Measurements from ENCODE around the gene JAK1.

Gene JAK1

GRCh38 chr1:64981601-64982533 is 15.5 kb upstream of the JAK1 start:
- no peak for FAIRE-seq
- DNase-seq (ENCODE audit: insufficient read length, low spot score), result no peak

GRCh38 chr1:64980745-64981600 is 14.6 kb upstream of the JAK1 start:
- no peak for DNase-seq (ENCODE audit: insufficient read length, low spot score)
- TF ChIP-seq POLR2AphosphoS5 (IDR thresholded peaks at IDR 0.05; ENCODE audit: low read depth, low read length) (no peak), POU2F2 (IDR thresholded peaks at IDR 0.05; ENCODE audit: low read depth, low read length) (no peak), PAX5 (IDR thresholded peaks at IDR 0.05; ENCODE audit: insufficient read depth, low read length, severe bottlenecking) (no peak), TAF1 (IDR thresholded peaks at IDR 0.05; ENCODE audit: low read depth, low read length) (no peak), POLR2A (IDR thresholded peaks at IDR 0.05; ENCODE audit: low read depth, low read length) (no peak)
- no peak for FAIRE-seq

More at GRCh38 chr1:64981601-64982533, 15.5 kb upstream of the JAK1 start:
- TF ChIP-seq POLR2A (IDR thresholded peaks at IDR 0.05; ENCODE audit: low read depth, low read length) (no peak), PAX5 (IDR thresholded peaks at IDR 0.05; ENCODE audit: insufficient read depth, low read length, severe bottlenecking) (no peak), SPI1 (IDR thresholded peaks at IDR 0.05; ENCODE audit: low read depth, low read length) (no peak), TAF1 (IDR thresholded peaks at IDR 0.05; ENCODE audit: low read depth, low read length) (no peak), POU2F2 (IDR thresholded peaks at IDR 0.05; ENCODE audit: low read depth, low read length) (no peak), POLR2AphosphoS5 (IDR thresholded peaks at IDR 0.05; ENCODE audit: low read depth, low read length) (no peak)

- DNase-seq (ENCODE audit: insufficient read length, low spot score) (no peak), FAIRE-seq (no peak)
- TF ChIP-seq POU2F2 (IDR thresholded peaks at IDR 0.05; ENCODE audit: low read depth, low read length) (no peak), PAX5 (IDR thresholded peaks at IDR 0.05; ENCODE audit: insufficient read depth, low read length, severe bottlenecking) (no peak), POLR2AphosphoS5 (IDR thresholded peaks at IDR 0.05; ENCODE audit: low read depth, low read length) (no peak), POLR2A (IDR thresholded peaks at IDR 0.05; ENCODE audit: low read depth, low read length) (no peak), TAF1 (IDR thresholded peaks at IDR 0.05; ENCODE audit: low read depth, low read length) (no peak), SPI1 (IDR thresholded peaks at IDR 0.05; ENCODE audit: low read depth, low read length) (no peak)
Observed at GRCh38 chr1:64979358-64979757, 13.0 kb upstream of the JAK1 start.

- FAIRE-seq (no peak), DNase-seq (ENCODE audit: insufficient read length, low spot score) (no peak)
- TF ChIP-seq SPI1 (IDR thresholded peaks at IDR 0.05; ENCODE audit: low read depth, low read length) (no peak), TAF1 (IDR thresholded peaks at IDR 0.05; ENCODE audit: low read depth, low read length) (no peak), POLR2AphosphoS5 (IDR thresholded peaks at IDR 0.05; ENCODE audit: low read depth, low read length) (no peak), POLR2A (IDR thresholded peaks at IDR 0.05; ENCODE audit: low read depth, low read length) (no peak), PAX5 (IDR thresholded peaks at IDR 0.05; ENCODE audit: insufficient read depth, low read length, severe bottlenecking) (no peak), POU2F2 (IDR thresholded peaks at IDR 0.05; ENCODE audit: low read depth, low read length) (no peak)
Observed at GRCh38 chr1:64976361-64976760, 10.0 kb upstream of the JAK1 start.

- TF ChIP-seq PAX5 (IDR thresholded peaks at IDR 0.05; ENCODE audit: insufficient read depth, low read length, severe bottlenecking) (no peak), TAF1 (IDR thresholded peaks at IDR 0.05; ENCODE audit: low read depth, low read length) (no peak), POLR2AphosphoS5 (IDR thresholded peaks at IDR 0.05; ENCODE audit: low read depth, low read length) (no peak), POU2F2 (IDR thresholded peaks at IDR 0.05; ENCODE audit: low read depth, low read length) (no peak)
- DNase-seq (ENCODE audit: insufficient read length, low spot score) (no peak), FAIRE-seq (no peak)
Observed at GRCh38 chr1:64975740-64976139, 9.4 kb upstream of the JAK1 start.

GRCh38 chr1:64975127-64975526 is 8.8 kb upstream of the JAK1 start:
- DNase-seq (ENCODE audit: insufficient read length, low spot score) (no peak), FAIRE-seq (no peak)
- no peak for TF ChIP-seq PAX5 (IDR thresholded peaks at IDR 0.05; ENCODE audit: insufficient read depth, low read length, severe bottlenecking)
- no peak for TF ChIP-seq SPI1 (IDR thresholded peaks at IDR 0.05; ENCODE audit: low read depth, low read length)
- no peak for TF ChIP-seq POLR2A (IDR thresholded peaks at IDR 0.05; ENCODE audit: low read depth, low read length)
- no peak for TF ChIP-seq TAF1 (IDR thresholded peaks at IDR 0.05; ENCODE audit: low read depth, low read length)
- TF ChIP-seq POLR2AphosphoS5 (IDR thresholded peaks at IDR 0.05; ENCODE audit: low read depth, low read length), result no peak
- no peak for TF ChIP-seq POU2F2 (IDR thresholded peaks at IDR 0.05; ENCODE audit: low read depth, low read length)

- no peak for DNase-seq (ENCODE audit: insufficient read length, low spot score)
- FAIRE-seq, result no peak
- TF ChIP-seq PAX5 (IDR thresholded peaks at IDR 0.05; ENCODE audit: insufficient read depth, low read length, severe bottlenecking) (no peak), POLR2A (IDR thresholded peaks at IDR 0.05; ENCODE audit: low read depth, low read length) (no peak)
Observed at GRCh38 chr1:64974288-64974825, 8.0 kb upstream of the JAK1 start.

- TF ChIP-seq SPI1 (IDR thresholded peaks at IDR 0.05; ENCODE audit: low read depth, low read length), result no peak
- no peak for TF ChIP-seq PAX5 (IDR thresholded peaks at IDR 0.05; ENCODE audit: insufficient read depth, low read length, severe bottlenecking)
- no peak for TF ChIP-seq POU2F2 (IDR thresholded peaks at IDR 0.05; ENCODE audit: low read depth, low read length)
- TF ChIP-seq POLR2AphosphoS5 (IDR thresholded peaks at IDR 0.05; ENCODE audit: low read depth, low read length), result no peak
- no peak for TF ChIP-seq POLR2A (IDR thresholded peaks at IDR 0.05; ENCODE audit: low read depth, low read length)
- FAIRE-seq, result no peak
Observed at GRCh38 chr1:64973061-64973647, 6.8 kb upstream of the JAK1 start.

More at GRCh38 chr1:64973061-64973647, 6.8 kb upstream of the JAK1 start:
- DNase-seq (ENCODE audit: insufficient read length, low spot score), result no peak

Measured in GM12891 (cell line).